ENCODE data around the gene RAX. TPM values are rescaled to one million over a fixed set of nuclear protein-coding genes. Genes with fewer than 3 reads are reported as not detected.

Gene RAX
- total RNA-seq, 1 donor from 2014 or later: not detected

GRCh38 chr18:59228351-59228750 is 44.9 kb downstream of the RAX start:
- H3K27me3 ChIP-seq (ENCODE audit: control insufficient read depth, insufficient read depth, low read length): peaks cover 3% of the 10 kb centered on the region
- no peaks in the 10 kb centered on the region for H3K36me3 ChIP-seq (ENCODE audit: control insufficient read depth, insufficient read depth, low read length)
- H3K4me3 ChIP-seq (ENCODE audit: low read depth, low read length): no peak overlapping the region
- DNase-seq (ENCODE audit: low read depth): no peak
- TF ChIP-seq, protein P1, sequence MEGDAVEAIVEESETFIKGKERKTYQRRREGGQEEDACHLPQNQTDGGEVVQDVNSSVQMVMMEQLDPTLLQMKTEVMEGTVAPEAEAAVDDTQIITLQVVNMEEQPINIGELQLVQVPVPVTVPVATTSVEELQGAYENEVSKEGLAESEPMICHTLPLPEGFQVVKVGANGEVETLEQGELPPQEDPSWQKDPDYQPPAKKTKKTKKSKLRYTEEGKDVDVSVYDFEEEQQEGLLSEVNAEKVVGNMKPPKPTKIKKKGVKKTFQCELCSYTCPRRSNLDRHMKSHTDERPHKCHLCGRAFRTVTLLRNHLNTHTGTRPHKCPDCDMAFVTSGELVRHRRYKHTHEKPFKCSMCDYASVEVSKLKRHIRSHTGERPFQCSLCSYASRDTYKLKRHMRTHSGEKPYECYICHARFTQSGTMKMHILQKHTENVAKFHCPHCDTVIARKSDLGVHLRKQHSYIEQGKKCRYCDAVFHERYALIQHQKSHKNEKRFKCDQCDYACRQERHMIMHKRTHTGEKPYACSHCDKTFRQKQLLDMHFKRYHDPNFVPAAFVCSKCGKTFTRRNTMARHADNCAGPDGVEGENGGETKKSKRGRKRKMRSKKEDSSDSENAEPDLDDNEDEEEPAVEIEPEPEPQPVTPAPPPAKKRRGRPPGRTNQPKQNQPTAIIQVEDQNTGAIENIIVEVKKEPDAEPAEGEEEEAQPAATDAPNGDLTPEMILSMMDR (IDR thresholded peaks at IDR 0.05; ENCODE audit: insufficient read depth, low read length, poor library complexity, severe bottlenecking): no peak

DNA sequence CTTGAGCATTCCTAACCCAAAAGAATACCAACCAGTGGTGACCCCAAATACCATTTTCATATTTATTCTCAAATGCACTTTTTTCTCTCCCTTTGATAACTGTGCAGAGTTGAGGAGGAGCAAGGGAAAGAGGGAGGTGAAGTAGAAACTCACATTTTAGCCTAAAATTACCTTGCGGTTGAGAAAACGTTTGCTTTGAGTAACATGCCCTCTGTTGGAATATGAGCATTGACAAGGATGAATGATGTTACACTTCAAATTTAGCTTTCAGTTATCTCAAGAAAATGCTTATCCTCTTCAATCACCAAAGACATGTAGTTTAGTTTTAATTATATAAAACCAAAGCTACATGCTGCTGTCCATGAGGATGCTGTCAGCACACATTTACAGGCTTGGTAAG is 50.9 kb downstream of the RAX start:
- DNase-seq (ENCODE audit: low read depth): no peak
- H3K27me3 ChIP-seq (ENCODE audit: control insufficient read depth, insufficient read depth, low read length): peaks cover 47% of the 10 kb centered on the region
- TF ChIP-seq, protein P1 (IDR thresholded peaks at IDR 0.05; ENCODE audit: insufficient read depth, low read length, poor library complexity, severe bottlenecking): no peak
- H3K4me3 ChIP-seq (ENCODE audit: low read depth, low read length): no peak overlapping the region
- H3K36me3 ChIP-seq (ENCODE audit: control insufficient read depth, insufficient read depth, low read length): no peaks in the 10 kb centered on the region

GRCh38 chr18:59220784-59221765 is 52.2 kb downstream of the RAX start:
- DNase-seq (ENCODE audit: low read depth): no peak
- Histone ChIP-seq H3K27me3 (ENCODE audit: control insufficient read depth, insufficient read depth, low read length) (peaks cover 44% of the 10 kb centered on the region), H3K4me3 (ENCODE audit: low read depth, low read length) (no peak overlapping the region), H3K36me3 (ENCODE audit: control insufficient read depth, insufficient read depth, low read length) (no peaks in the 10 kb centered on the region)
- TF ChIP-seq, protein P1 (IDR thresholded peaks at IDR 0.05; ENCODE audit: insufficient read depth, low read length, poor library complexity, severe bottlenecking): no peak

- TF ChIP-seq, protein P1 (IDR thresholded peaks at IDR 0.05; ENCODE audit: insufficient read depth, low read length, poor library complexity, severe bottlenecking): no peak
- Histone ChIP-seq H3K4me3 (ENCODE audit: low read depth, low read length) (no peak overlapping the region), H3K36me3 (ENCODE audit: control insufficient read depth, insufficient read depth, low read length) (no peaks in the 10 kb centered on the region), H3K27me3 (ENCODE audit: control insufficient read depth, insufficient read depth, low read length) (peaks cover 44% of the 10 kb centered on the region)
- DNase-seq (ENCODE audit: low read depth): no peak
Measured at GRCh38 chr18:59220164-59220783, 53.0 kb downstream of the RAX start.

DNA sequence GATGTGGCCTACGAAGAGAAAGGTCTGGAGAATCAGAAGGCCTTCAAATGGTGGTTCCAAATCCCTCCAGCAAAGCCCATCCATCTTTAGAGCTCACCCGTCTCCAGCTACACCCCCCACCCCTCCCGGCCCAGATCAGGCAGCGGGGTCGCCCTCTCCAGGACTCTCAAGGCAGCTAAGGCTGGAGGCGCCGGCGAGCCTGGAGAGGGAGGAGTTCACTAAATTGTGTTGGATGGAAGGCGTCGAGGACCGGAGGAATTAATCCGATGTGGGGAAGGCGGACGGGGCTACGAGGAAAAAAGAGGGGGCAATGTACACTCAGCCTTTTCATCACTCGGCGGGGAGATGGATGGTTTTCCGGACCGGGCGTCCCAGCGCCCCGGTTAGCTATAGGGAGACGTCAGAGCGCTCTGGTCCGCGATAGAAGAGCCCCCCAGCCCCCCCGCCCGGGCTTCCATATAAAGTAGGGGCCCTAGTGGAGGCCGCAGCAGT is 53.5 kb downstream of the RAX start, which contains the start of gene GRP:
Gene GRP (plus strand): TSS at position 487 of the 492 bp plus-strand sequence. CDS start 108 bp downstream, outside the sequence.
- no peak within 1 kb of the TSS for H3K4me3 ChIP-seq (ENCODE audit: low read depth, low read length)
- TF ChIP-seq, protein P1 (IDR thresholded peaks at IDR 0.05; ENCODE audit: insufficient read depth, low read length, poor library complexity, severe bottlenecking): no peak
- no peak for DNase-seq (ENCODE audit: low read depth)
- H3K36me3 ChIP-seq (ENCODE audit: control insufficient read depth, insufficient read depth, low read length): no peaks in the 10 kb centered on the region
- peaks cover 44% of the 10 kb centered on the region for H3K27me3 ChIP-seq (ENCODE audit: control insufficient read depth, insufficient read depth, low read length)

All from kidney epithelial cell (primary cell).